HuH-7 (cell line): ENCODE data around the gene AHRR.
"Not testable (repeated sequence)": the region's sequence is repeated elsewhere in the genome, so short reads cannot be mapped to it uniquely, and the experiment has no call there.

Experiments
- DNase-seq: peaks from one replicate; pipeline ENCODE4 v3.0.0; 2011; ENCODE audit warnings: low spot score

AHRR gene

GRCh38 chr5:321230-321725, at the start of gene AHRR:
Gene AHRR (plus strand): TSS chr5:321714. CDS start chr5:343903, 22,189 bp downstream.
- DNase-seq = peak; percentile 88

GRCh38 chr5:271828-272167, 49.7 kb upstream of the AHRR start:
- not testable (repeated sequence) for DNase-seq

- not testable (repeated sequence) for DNase-seq
These were observed 48.4 kb upstream of the AHRR start for GRCh38 chr5:273091-273490.

- DNase-seq = not testable (repeated sequence)
These were observed 48.0 kb upstream of the AHRR start for GRCh38 chr5:273491-273890.

GRCh38 chr5:274346-274745, 47.2 kb upstream of the AHRR start:
- DNase-seq = not testable (repeated sequence)

GRCh38 chr5:278646-279045, 42.9 kb upstream of the AHRR start:
- no peak for DNase-seq

GRCh38 chr5:279051-279665, 42.4 kb upstream of the AHRR start:
- not testable (repeated sequence) for DNase-seq

- DNase-seq = no peak
These were observed 35.4 kb upstream of the AHRR start for GRCh38 chr5:285991-286557.

- not testable (repeated sequence) for DNase-seq
These were observed 31.3 kb upstream of the AHRR start for GRCh38 chr5:290200-290599.

- DNase-seq = not testable (repeated sequence)
These were observed 30.2 kb upstream of the AHRR start for GRCh38 chr5:291345-291744.

GRCh38 chr5:294788-295187, 26.7 kb upstream of the AHRR start:
- DNase-seq = not testable (repeated sequence)

GRCh38 chr5:296207-296606, 25.3 kb upstream of the AHRR start:
- DNase-seq = not testable (repeated sequence)

GRCh38 chr5:296954-297353, 24.6 kb upstream of the AHRR start:
- not testable (repeated sequence) for DNase-seq

GRCh38 chr5:297448-297847, 24.1 kb upstream of the AHRR start:
- not testable (repeated sequence) for DNase-seq

GRCh38 chr5:297991-298736, 23.4 kb upstream of the AHRR start:
- not testable (repeated sequence) for DNase-seq

- DNase-seq = no peak
These were observed 22.8 kb upstream of the AHRR start for GRCh38 chr5:298737-299125.

- DNase-seq = not testable (repeated sequence)
These were observed 21.6 kb upstream of the AHRR start for GRCh38 chr5:299921-300320.

GRCh38 chr5:300691-301435, 20.7 kb upstream of the AHRR start:
- not testable (repeated sequence) for DNase-seq

GRCh38 chr5:302416-302815, 19.1 kb upstream of the AHRR start:
- DNase-seq = not testable (repeated sequence)

- no peak for DNase-seq
These were observed 18.5 kb upstream of the AHRR start for GRCh38 chr5:302966-303365.

GRCh38 chr5:303741-304140, 17.8 kb upstream of the AHRR start:
- not testable (repeated sequence) for DNase-seq

GRCh38 chr5:305050-305449, 16.5 kb upstream of the AHRR start:
- no peak for DNase-seq
